ENCODE data around the gene FRY. TPM values are rescaled to one million over a fixed set of nuclear protein-coding genes. Genes with fewer than 3 reads are reported as not detected.
A peak's percentile ranks its signal among the peaks of the same experiment; 100 is the strongest.

The FRY gene
- total and polyA plus RNA-seq, 4 donors = 6.2 to 31.2 (median 12.7) TPM

DNA sequence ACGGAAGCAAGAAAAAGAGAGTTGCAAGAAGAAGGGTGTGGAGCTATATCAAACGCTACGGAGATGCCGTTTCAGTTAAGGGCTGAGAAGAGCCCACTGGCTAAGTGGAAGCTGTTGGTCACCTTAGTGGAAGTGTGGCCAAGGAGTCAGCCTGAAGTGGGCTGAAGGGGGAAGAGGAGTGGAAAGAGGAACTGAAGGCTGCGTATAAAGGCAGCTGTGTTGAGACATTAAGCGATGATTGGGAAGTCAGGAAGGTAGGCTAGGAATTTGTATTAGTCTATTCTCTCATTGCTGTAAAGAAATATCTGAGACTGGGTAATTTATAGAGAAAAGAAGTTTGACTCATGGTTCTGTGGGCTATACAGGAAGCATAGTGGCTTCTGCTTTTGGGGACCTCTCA lies 14.1 kb upstream of the FRY start:
- no peaks in the 10 kb centered on the region for H3K27me3 ChIP-seq (ENCODE audit: control insufficient read depth in 4 of 4, insufficient read depth in 4 of 4, low read length in 3 of 4)
- TF ChIP-seq TAF1 (conservative IDR thresholded peaks at IDR 0.05) (no peak), YY1 (IDR thresholded peaks at IDR 0.05) (no peak), RAD21 (IDR thresholded peaks at IDR 0.05) (no peak), ATF3 (IDR thresholded peaks at IDR 0.05) (no peak), FOXA2 (IDR thresholded peaks at IDR 0.05) (no peak), MAX (IDR thresholded peaks at IDR 0.05) (no peak), GABPA (IDR thresholded peaks at IDR 0.05 in 1 of 2, conservative IDR thresholded peaks at IDR 0.05 in 1 of 2) (no peak), HNF4A (conservative IDR thresholded peaks at IDR 0.05) (no peak), NR2F2 (IDR thresholded peaks at IDR 0.05) (no peak), EGR1 (IDR thresholded peaks at IDR 0.05; ENCODE audit: low read depth in 2 of 2) (no peak), RXRA (IDR thresholded peaks at IDR 0.05) (no peak), FOXA1 (IDR thresholded peaks at IDR 0.05) (no peak), SP1 (IDR thresholded peaks at IDR 0.05) (no peak)
- TF ChIP-seq, protein P1, sequence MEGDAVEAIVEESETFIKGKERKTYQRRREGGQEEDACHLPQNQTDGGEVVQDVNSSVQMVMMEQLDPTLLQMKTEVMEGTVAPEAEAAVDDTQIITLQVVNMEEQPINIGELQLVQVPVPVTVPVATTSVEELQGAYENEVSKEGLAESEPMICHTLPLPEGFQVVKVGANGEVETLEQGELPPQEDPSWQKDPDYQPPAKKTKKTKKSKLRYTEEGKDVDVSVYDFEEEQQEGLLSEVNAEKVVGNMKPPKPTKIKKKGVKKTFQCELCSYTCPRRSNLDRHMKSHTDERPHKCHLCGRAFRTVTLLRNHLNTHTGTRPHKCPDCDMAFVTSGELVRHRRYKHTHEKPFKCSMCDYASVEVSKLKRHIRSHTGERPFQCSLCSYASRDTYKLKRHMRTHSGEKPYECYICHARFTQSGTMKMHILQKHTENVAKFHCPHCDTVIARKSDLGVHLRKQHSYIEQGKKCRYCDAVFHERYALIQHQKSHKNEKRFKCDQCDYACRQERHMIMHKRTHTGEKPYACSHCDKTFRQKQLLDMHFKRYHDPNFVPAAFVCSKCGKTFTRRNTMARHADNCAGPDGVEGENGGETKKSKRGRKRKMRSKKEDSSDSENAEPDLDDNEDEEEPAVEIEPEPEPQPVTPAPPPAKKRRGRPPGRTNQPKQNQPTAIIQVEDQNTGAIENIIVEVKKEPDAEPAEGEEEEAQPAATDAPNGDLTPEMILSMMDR (IDR thresholded peaks at IDR 0.05; ENCODE audit: low read depth, low read length, missing input control) = no peak
- 91% methylated on average over 6 of the region's 6 CpGs for WGBS
- no peak overlapping the region for H3K4me3 ChIP-seq (ENCODE audit: low read depth in 1 of 3, low read length in 3 of 3)
- H3K4me1 ChIP-seq (ENCODE audit: control insufficient read depth in 4 of 4, insufficient read depth in 4 of 4, low read length in 3 of 4) = no peaks in the 10 kb centered on the region
- H3K9me3 ChIP-seq (ENCODE audit: control insufficient read depth in 4 of 4, low read length in 3 of 4) = no peaks in the 10 kb centered on the region
- no peak overlapping the region for H3K27ac ChIP-seq (ENCODE audit: low read depth in 1 of 2, low read length in 2 of 2)
- no peak overlapping the region for H3K9ac ChIP-seq (ENCODE audit: low read depth in 1 of 2, low read length in 2 of 2)
- DNase-seq (ENCODE audit: low spot score) = no peak
- H3K36me3 ChIP-seq (ENCODE audit: control insufficient read depth in 4 of 4, insufficient read depth in 3 of 4, low read depth in 1 of 4, low read length in 3 of 4) = no peaks in the 10 kb centered on the region

DNA sequence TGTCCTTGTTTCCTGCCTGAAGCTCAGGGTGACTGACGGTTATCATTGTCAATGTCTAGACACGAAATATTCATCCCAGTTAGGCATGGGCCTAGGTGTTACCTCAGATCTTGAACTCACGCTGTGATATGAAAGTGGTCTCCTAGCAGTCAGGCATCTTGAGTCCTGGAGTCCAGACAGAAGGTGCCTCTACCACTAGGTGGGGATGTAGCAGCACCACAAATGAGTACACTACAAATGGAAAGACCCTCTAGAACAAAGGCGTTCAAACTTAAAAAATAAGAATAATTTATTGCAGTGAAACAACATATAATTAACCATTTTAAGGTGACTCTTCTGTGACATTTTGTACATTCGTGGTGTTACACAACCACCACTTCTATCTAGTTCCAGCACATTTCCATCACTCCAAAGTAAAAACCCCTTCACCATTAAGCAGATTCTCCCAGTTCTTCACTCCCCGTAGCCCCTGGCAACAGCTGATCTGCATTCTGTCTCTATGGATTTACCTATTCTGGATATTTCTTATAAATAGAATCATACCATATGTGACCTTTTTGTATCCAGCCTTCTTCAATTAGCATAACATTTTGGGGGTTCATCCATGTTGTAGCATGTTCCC lies 11.9 kb upstream of the FRY start:
- Histone ChIP-seq H3K36me3 (ENCODE audit: control insufficient read depth in 4 of 4, insufficient read depth in 3 of 4, low read depth in 1 of 4, low read length in 3 of 4) (no peaks in the 10 kb centered on the region), H3K4me3 (ENCODE audit: low read depth in 1 of 3, low read length in 3 of 3) (no peak overlapping the region), H3K9ac (ENCODE audit: low read depth in 1 of 2, low read length in 2 of 2) (no peak overlapping the region), H3K4me1 (ENCODE audit: control insufficient read depth in 4 of 4, insufficient read depth in 4 of 4, low read length in 3 of 4) (no peaks in the 10 kb centered on the region), H3K9me3 (ENCODE audit: control insufficient read depth in 4 of 4, low read length in 3 of 4) (no peaks in the 10 kb centered on the region), H3K27ac (ENCODE audit: low read depth in 1 of 2, low read length in 2 of 2) (no peak overlapping the region), H3K27me3 (ENCODE audit: control insufficient read depth in 4 of 4, insufficient read depth in 4 of 4, low read length in 3 of 4) (no peaks in the 10 kb centered on the region)
- peak; percentile 86 to 90 for TF ChIP-seq RAD21 (IDR thresholded peaks at IDR 0.05)
- TF ChIP-seq TAF1 (conservative IDR thresholded peaks at IDR 0.05) = no peak
- no peak for TF ChIP-seq NR2F2 (IDR thresholded peaks at IDR 0.05)
- peak; percentile 57 for TF ChIP-seq YY1 (IDR thresholded peaks at IDR 0.05)
- no peak for TF ChIP-seq RXRA (IDR thresholded peaks at IDR 0.05)
- TF ChIP-seq, protein P2, sequence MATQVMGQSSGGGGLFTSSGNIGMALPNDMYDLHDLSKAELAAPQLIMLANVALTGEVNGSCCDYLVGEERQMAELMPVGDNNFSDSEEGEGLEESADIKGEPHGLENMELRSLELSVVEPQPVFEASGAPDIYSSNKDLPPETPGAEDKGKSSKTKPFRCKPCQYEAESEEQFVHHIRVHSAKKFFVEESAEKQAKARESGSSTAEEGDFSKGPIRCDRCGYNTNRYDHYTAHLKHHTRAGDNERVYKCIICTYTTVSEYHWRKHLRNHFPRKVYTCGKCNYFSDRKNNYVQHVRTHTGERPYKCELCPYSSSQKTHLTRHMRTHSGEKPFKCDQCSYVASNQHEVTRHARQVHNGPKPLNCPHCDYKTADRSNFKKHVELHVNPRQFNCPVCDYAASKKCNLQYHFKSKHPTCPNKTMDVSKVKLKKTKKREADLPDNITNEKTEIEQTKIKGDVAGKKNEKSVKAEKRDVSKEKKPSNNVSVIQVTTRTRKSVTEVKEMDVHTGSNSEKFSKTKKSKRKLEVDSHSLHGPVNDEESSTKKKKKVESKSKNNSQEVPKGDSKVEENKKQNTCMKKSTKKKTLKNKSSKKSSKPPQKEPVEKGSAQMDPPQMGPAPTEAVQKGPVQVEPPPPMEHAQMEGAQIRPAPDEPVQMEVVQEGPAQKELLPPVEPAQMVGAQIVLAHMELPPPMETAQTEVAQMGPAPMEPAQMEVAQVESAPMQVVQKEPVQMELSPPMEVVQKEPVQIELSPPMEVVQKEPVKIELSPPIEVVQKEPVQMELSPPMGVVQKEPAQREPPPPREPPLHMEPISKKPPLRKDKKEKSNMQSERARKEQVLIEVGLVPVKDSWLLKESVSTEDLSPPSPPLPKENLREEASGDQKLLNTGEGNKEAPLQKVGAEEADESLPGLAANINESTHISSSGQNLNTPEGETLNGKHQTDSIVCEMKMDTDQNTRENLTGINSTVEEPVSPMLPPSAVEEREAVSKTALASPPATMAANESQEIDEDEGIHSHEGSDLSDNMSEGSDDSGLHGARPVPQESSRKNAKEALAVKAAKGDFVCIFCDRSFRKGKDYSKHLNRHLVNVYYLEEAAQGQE (IDR thresholded peaks at IDR 0.05) = no peak
- TF ChIP-seq, protein P1 (IDR thresholded peaks at IDR 0.05; ENCODE audit: low read depth, low read length, missing input control) = peak; percentile 58
- no peak for TF ChIP-seq HNF4G (IDR thresholded peaks at IDR 0.05)
- no peak for TF ChIP-seq SP1 (IDR thresholded peaks at IDR 0.05)
- WGBS = 45% methylated on average over 6 of the region's 6 CpGs
- no peak for DNase-seq (ENCODE audit: low spot score)
